Uterus (tissue), 2 donors: Measurements from ENCODE around the gene ZFAND3.

Source experiments
- POLR2A ChIP-seq, 2 donors: fragments of 450-650 bp; IDR thresholded peaks; one replicate each; pipeline ENCODE4 v1.6.1; 2016; ENCODE audit warnings: antibody characterized with exemption in 2 of 2, mild to moderate bottlenecking in 1 of 2, moderate library complexity in 1 of 2
- TF ChIP-seq, protein P1 (sequence below), 4 experiments: fragments of 200-600 bp in 2 of 4; fragments of 450-650 bp in 2 of 4; sonication (generic) in 2 of 4; IDR thresholded peaks; one replicate each; pipeline ENCODE4 v1.5.1; 2016 to 2019; ENCODE audit warnings: antibody characterized with exemption in 4 of 4, mild to moderate bottlenecking in 2 of 4, moderate library complexity in 1 of 4

- TF ChIP-seq POLR2A (IDR thresholded peaks at IDR 0.05) = no peak
- TF ChIP-seq, protein P1, sequence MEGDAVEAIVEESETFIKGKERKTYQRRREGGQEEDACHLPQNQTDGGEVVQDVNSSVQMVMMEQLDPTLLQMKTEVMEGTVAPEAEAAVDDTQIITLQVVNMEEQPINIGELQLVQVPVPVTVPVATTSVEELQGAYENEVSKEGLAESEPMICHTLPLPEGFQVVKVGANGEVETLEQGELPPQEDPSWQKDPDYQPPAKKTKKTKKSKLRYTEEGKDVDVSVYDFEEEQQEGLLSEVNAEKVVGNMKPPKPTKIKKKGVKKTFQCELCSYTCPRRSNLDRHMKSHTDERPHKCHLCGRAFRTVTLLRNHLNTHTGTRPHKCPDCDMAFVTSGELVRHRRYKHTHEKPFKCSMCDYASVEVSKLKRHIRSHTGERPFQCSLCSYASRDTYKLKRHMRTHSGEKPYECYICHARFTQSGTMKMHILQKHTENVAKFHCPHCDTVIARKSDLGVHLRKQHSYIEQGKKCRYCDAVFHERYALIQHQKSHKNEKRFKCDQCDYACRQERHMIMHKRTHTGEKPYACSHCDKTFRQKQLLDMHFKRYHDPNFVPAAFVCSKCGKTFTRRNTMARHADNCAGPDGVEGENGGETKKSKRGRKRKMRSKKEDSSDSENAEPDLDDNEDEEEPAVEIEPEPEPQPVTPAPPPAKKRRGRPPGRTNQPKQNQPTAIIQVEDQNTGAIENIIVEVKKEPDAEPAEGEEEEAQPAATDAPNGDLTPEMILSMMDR (IDR thresholded peaks at IDR 0.05) = no peak
Measured at GRCh38 chr6:37798436-37799262, 20.9 kb upstream of the ZFAND3 start.
